MM.1S (cell line): ENCODE measurements around the gene CES5A.
"Not testable (repeated sequence)": the region's sequence is repeated elsewhere in the genome, so short reads cannot be mapped to it uniquely, and the experiment has no call there.

ENCODE experiments used
- DNase-seq: peaks from one replicate; pipeline ENCODE4 v3.0.0-alpha.2; 2015
- H2AFZ ChIP-seq: fragments of 300-600 bp; sonication (generic); 2 replicates; pipeline ENCODE4 v1.6.0; 2016; ENCODE audit warnings: antibody characterized with exemption, low read length
- H3F3A ChIP-seq: fragments of 300-600 bp; sonication (generic); 2 replicates; pipeline ENCODE4 v1.6.1; 2016; ENCODE audit warnings: mild to moderate bottlenecking, antibody characterized with exemption, low read length, moderate library complexity, mixed read lengths; ENCODE audit not compliant: insufficient read depth
- H3K27ac ChIP-seq: fragments of 300-600 bp; sonication (generic); 2 replicates; pipeline ENCODE4 v1.5.1; 2016; ENCODE audit warnings: mild to moderate bottlenecking, low read length
- H3K27me3 ChIP-seq: fragments of 300-600 bp; sonication (generic); replicated peaks from 2 replicates; pipeline ENCODE4 v1.6.0; 2016; ENCODE audit warnings: low read length; ENCODE audit not compliant: insufficient read depth
- H3K36me3 ChIP-seq: fragments of 300-600 bp; sonication (generic); replicated peaks from 2 replicates; pipeline ENCODE4 v1.6.1; 2016; ENCODE audit warnings: mild to moderate bottlenecking, low read length, mixed read lengths; ENCODE audit not compliant: insufficient read depth
- H3K4me1 ChIP-seq: fragments of 300-600 bp; sonication (generic); 2 replicates; pipeline ENCODE4 v1.6.1; 2016; ENCODE audit warnings: low read length, mixed read lengths
- H3K4me2 ChIP-seq: fragments of 300-600 bp; sonication (generic); 2 replicates; pipeline ENCODE4 v1.6.0; 2016; ENCODE audit warnings: low read depth, low read length
- H3K4me3 ChIP-seq: fragments of 300-600 bp; sonication (generic); 2 replicates; pipeline ENCODE4 v1.5.1; 2016; ENCODE audit warnings: low read length, mixed read lengths
- H3K79me2 ChIP-seq: fragments of 300-600 bp; sonication (generic); 2 replicates; pipeline ENCODE4 v1.6.1; 2016; ENCODE audit warnings: mixed run types, low read length, mixed read lengths
- H3K9ac ChIP-seq: fragments of 300-600 bp; sonication (generic); 2 replicates; pipeline ENCODE4 v1.6.1; 2016; ENCODE audit warnings: low read length, mixed read lengths
- H3K9me2 ChIP-seq: fragments of 300-600 bp; sonication (generic); replicated peaks from 2 replicates; pipeline ENCODE4 v1.6.1; 2016; ENCODE audit warnings: mild to moderate bottlenecking, low read length, mixed read lengths; ENCODE audit not compliant: insufficient read depth
- H3K9me3 ChIP-seq: fragments of 300-600 bp; sonication (generic); replicated peaks from 2 replicates; pipeline ENCODE4 v1.6.1; 2016; ENCODE audit warnings: mild to moderate bottlenecking, low read length, mixed read lengths; ENCODE audit not compliant: insufficient read depth
- H4K20me1 ChIP-seq: fragments of 300-600 bp; sonication (generic); 2 replicates; pipeline ENCODE4 v1.6.1; 2016; ENCODE audit warnings: mild to moderate bottlenecking, low read length, moderate library complexity, mixed read lengths; ENCODE audit not compliant: insufficient read depth
- EZH2 ChIP-seq: fragments of 300-600 bp; sonication (generic); optimal IDR thresholded peaks from 2 replicates; pipeline ENCODE3; 2017; ENCODE audit warnings: low read depth, mild to moderate bottlenecking, antibody characterized with exemption, low read length, mixed read lengths
- EZH2phosphoT487 ChIP-seq: fragments of 300-600 bp; sonication (generic); IDR thresholded peaks from 2 replicates; pipeline ENCODE4 v1.6.1; 2018; ENCODE audit warnings: antibody characterized with exemption, low read length
- TF ChIP-seq, protein P1 (sequence below): fragments of 300-600 bp; sonication (generic); IDR thresholded peaks from 2 replicates; pipeline ENCODE4 v1.5.1; 2016; ENCODE audit warnings: antibody characterized with exemption, low read length, mixed read lengths

The CES5A gene

DNA sequence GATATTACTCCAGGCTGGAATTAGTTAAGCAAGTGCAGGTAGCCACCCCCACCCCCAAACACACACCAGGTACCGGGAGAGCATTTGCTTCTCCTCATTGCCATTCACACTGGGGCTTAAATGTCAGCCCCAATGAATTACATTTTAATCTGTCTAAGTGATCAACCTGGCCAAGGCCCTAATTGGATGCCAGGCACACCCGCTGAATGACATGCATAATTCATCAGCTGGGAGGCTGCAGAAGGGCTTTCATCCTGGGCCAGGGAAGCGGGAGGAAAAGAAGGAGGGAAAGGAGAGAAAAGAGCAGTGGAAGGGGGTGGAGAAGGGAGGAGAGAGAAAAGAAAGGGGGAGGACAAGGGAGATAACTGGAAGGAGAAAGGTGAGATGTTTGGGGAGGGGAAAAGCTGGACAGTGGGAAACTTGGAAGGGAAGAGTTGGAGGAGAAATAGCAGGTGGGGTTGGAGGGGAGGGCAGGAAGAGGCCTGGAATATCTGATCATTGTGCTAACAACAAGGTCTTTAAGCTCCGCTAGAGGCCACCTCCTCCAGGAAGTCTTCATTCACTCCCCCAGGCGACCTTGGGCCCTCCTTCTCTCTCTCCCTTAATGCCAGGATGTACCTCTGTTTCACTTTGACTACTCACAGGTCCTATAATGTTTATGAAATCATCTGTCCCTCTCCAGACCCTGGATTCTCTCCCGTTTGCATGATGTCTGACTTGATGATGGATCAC is 40.1 kb upstream of the CES5A start:
- Histone ChIP-seq H4K20me1 (no peaks in the 10 kb centered on the region), H2AFZ (no peak overlapping the region), H3K4me1 (no peaks in the 10 kb centered on the region), H3F3A (no peaks in the 10 kb centered on the region), H3K79me2 (no peaks in the 10 kb centered on the region), H3K9me2 (no peaks in the 10 kb centered on the region), H3K27ac (no peak overlapping the region), H3K36me3 (no peaks in the 10 kb centered on the region), H3K9me3 (no peaks in the 10 kb centered on the region), H3K4me2 (no peak overlapping the region), H3K4me3 (no peak overlapping the region), H3K9ac (no peak overlapping the region), H3K27me3 (no peaks in the 10 kb centered on the region)
- no peak for TF ChIP-seq EZH2
- TF ChIP-seq, protein P1, sequence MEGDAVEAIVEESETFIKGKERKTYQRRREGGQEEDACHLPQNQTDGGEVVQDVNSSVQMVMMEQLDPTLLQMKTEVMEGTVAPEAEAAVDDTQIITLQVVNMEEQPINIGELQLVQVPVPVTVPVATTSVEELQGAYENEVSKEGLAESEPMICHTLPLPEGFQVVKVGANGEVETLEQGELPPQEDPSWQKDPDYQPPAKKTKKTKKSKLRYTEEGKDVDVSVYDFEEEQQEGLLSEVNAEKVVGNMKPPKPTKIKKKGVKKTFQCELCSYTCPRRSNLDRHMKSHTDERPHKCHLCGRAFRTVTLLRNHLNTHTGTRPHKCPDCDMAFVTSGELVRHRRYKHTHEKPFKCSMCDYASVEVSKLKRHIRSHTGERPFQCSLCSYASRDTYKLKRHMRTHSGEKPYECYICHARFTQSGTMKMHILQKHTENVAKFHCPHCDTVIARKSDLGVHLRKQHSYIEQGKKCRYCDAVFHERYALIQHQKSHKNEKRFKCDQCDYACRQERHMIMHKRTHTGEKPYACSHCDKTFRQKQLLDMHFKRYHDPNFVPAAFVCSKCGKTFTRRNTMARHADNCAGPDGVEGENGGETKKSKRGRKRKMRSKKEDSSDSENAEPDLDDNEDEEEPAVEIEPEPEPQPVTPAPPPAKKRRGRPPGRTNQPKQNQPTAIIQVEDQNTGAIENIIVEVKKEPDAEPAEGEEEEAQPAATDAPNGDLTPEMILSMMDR = no peak
- TF ChIP-seq EZH2phosphoT487 = no peak
- no peak for DNase-seq

DNA sequence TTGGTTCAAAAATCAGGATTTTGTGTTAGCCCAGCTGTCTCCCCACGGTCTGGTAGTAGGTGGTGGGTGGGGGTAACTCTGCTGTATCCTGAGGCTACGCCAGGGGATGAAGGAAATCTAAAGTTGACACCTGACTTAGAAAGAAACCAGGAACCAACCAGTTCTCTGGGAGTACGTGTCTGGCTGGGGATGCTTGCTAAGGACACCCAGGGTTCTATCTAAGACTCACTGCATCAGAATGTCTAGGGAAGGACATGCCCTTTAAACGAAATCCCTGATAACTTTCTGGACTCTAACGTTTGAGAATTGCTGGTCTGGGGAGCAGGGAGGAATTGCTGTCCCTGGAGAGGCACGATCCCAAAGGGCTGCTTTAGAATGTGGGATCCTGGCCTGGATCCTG is 39.2 kb upstream of the CES5A start:
- H3K4me3 ChIP-seq = no peak overlapping the region
- H3K36me3 ChIP-seq = no peaks in the 10 kb centered on the region
- no peaks in the 10 kb centered on the region for H3K27me3 ChIP-seq
- no peaks in the 10 kb centered on the region for H3K9me3 ChIP-seq
- H3K4me2 ChIP-seq = no peak overlapping the region
- TF ChIP-seq, protein P1 = no peak
- no peaks in the 10 kb centered on the region for H3K4me1 ChIP-seq
- H3F3A ChIP-seq = no peaks in the 10 kb centered on the region
- no peaks in the 10 kb centered on the region for H3K9me2 ChIP-seq
- H2AFZ ChIP-seq = no peak overlapping the region
- H3K9ac ChIP-seq = no peak overlapping the region
- no peak for DNase-seq
- no peak overlapping the region for H3K27ac ChIP-seq
- H4K20me1 ChIP-seq = no peaks in the 10 kb centered on the region
- no peaks in the 10 kb centered on the region for H3K79me2 ChIP-seq

DNA sequence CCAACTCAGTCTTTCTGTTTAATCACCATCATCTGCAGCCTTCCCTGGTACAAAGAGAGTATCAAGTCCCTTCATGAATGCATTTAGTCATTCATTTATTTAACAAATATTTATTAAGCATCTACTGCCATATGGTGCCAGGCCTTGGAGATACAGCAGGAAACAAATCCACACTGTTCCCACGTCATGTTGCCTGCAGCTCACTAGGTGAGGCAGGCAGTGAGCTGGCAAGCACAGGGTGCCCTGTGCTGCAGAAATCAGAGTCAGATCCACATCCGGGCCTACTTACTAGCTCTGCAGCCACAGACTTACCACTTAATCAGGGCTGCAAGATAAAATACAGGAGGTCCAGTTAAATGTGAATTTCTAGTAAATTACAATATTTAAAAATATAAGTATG is 38.5 kb upstream of the CES5A start:
- no peak overlapping the region for H2AFZ ChIP-seq
- H3K36me3 ChIP-seq = no peaks in the 10 kb centered on the region
- no peaks in the 10 kb centered on the region for H3K27me3 ChIP-seq
- H3K9ac ChIP-seq = no peak overlapping the region
- H4K20me1 ChIP-seq = no peaks in the 10 kb centered on the region
- no peaks in the 10 kb centered on the region for H3K4me1 ChIP-seq
- no peaks in the 10 kb centered on the region for H3K79me2 ChIP-seq
- H3K4me2 ChIP-seq = no peak overlapping the region
- H3K27ac ChIP-seq = no peak overlapping the region
- no peak for TF ChIP-seq EZH2phosphoT487
- TF ChIP-seq, protein P1 = no peak
- TF ChIP-seq EZH2 = no peak
- no peak overlapping the region for H3K4me3 ChIP-seq
- H3F3A ChIP-seq = no peaks in the 10 kb centered on the region
- H3K9me3 ChIP-seq = no peaks in the 10 kb centered on the region
- no peaks in the 10 kb centered on the region for H3K9me2 ChIP-seq
- no peak for DNase-seq

DNA sequence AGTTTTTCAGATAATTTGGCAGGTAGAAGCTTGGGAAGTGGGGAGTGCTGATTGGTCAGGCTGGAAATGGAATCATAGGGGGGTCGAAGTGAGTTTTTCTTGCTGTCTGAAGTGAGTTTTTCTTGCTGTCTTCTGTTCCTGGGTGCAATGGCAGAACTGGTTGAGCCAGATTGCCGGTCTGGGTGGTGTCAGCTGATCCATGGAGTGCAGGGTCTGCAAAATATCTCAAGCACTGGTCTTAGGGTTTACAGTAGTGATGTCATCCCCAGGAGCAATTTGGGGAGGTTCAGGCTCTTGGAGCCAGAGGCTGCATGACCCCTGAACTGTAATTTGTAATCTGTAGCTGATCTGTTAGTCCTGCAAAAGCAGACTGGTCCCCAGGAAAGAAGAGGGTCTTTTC is 37.9 kb upstream of the CES5A start:
- not testable (repeated sequence) for H3K27me3 ChIP-seq, H3K9me2 ChIP-seq, H3K4me2 ChIP-seq, H3K4me1 ChIP-seq, H4K20me1 ChIP-seq, H3K9me3 ChIP-seq, H3K4me3 ChIP-seq, H3K9ac ChIP-seq, DNase-seq, H3K79me2 ChIP-seq, H3K36me3 ChIP-seq, H3F3A ChIP-seq, H3K27ac ChIP-seq, H2AFZ ChIP-seq
